ENCODE data around the gene ZC3H6.

The ZC3H6 gene, protein sequence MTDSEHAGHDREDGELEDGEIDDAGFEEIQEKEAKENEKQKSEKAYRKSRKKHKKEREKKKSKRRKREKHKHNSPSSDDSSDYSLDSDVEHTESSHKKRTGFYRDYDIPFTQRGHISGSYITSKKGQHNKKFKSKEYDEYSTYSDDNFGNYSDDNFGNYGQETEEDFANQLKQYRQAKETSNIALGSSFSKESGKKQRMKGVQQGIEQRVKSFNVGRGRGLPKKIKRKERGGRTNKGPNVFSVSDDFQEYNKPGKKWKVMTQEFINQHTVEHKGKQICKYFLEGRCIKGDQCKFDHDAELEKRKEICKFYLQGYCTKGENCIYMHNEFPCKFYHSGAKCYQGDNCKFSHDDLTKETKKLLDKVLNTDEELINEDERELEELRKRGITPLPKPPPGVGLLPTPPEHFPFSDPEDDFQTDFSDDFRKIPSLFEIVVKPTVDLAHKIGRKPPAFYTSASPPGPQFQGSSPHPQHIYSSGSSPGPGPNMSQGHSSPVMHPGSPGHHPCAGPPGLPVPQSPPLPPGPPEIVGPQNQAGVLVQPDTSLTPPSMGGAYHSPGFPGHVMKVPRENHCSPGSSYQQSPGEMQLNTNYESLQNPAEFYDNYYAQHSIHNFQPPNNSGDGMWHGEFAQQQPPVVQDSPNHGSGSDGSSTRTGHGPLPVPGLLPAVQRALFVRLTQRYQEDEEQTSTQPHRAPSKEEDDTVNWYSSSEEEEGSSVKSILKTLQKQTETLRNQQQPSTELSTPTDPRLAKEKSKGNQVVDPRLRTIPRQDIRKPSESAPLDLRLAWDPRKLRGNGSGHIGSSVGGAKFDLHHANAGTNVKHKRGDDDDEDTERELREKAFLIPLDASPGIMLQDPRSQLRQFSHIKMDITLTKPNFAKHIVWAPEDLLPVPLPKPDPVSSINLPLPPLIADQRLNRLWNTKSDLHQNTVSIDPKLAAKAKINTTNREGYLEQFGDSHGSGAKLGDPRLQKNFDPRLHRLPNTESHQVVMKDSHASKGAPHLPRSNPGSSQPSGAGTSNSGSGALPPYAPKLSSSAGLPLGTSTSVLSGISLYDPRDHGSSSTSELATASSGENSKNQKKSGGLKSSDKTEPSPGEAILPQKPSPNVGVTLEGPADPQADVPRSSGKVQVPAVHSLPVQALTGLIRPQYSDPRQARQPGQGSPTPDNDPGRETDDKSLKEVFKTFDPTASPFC

DNA sequence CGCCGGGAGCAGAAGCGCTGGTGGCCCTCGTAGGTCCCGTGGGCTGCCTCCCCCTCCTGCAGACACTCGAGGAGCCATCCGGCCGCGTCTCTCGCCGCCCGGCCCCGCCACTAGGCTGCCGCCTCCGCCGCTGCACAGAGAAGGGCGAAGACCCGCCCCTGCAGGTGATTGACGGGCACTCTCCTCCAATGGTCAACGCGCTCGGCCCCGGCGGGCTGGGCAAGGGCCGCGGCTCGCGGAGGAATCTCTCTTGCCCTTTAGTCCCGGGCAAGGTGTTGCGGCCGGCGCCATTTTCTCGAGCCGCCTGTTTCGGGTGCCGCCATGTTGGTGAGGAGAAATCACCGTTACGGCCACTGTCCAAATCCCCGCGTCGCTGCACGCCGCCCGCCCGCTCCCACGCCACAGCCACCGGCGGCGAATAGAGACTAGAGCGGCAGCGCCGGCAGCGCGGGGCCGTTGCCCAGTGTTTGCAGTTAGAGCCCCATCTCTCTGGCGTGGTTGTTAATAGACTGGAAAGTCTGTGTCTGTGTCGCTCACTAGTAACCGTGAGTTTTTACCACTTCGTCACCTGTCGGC lies at the start of gene ZC3H6:
Gene ZC3H6, plus strand, starts transcription at position 287 of the 576 bp plus-strand sequence. CDS start 398 bp downstream, outside the sequence.
- peak; percentile 99 for DNase-seq (ENCODE audit: low spot score)

DNA sequence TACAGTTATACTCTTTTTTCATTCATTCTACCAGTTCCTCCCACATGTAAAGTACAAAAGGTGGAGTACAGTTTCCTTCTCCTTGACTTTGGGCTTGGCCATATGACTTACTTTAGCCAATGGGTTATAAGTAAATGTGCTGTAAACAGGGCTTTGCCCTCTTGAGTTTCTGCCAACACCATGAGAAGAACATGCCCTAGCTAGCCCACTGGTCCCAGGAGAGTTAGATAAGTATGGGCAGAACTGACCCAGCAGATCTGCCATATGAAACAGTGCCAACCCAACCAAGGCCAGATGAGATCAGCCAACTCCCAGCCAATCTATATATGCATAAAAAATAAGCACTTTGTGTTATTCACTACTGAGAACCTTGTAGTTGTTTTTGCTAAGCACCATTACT lies 46.0 kb upstream of the ZC3H6 start:
- DNase-seq (ENCODE audit: low spot score), result no peak

DNA sequence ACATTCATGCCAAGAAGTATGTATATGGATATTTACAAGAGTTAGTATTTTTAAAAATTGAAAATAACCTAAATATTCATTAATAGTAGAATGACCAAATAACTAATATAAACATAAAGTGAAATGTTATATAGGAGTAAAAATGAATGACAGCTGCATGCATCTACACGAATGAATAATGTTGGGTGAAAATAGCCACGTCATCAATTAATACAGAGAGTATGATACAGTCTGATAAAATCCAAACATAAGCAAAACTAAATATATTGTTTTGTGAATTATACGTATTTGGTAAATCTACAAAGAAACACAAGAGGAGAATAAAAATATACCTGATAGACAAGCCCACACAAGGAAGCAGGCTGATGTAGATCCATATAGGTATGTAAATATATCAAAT lies 45.0 kb upstream of the ZC3H6 start:
- no peak for DNase-seq (ENCODE audit: low spot score)

DNA sequence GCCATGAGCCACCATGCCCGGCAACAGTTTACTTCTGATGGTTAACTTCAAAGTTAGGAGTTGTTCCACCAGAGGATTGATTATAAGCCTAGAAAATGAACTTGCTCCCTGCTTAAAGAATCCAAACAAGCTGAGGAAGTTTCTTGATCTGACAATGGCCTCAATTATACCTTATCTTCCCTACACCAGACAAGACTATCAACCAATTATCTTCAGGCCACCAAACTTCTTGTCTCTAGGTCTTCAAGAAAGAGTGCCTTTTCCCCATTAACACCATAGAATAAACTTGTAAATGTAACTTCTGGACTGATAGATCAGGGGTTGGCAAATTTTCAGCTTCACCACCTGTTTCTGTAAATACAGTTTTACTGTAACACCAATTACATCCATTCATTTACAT lies 35.5 kb upstream of the ZC3H6 start:
- no peak for DNase-seq (ENCODE audit: low spot score)

DNA sequence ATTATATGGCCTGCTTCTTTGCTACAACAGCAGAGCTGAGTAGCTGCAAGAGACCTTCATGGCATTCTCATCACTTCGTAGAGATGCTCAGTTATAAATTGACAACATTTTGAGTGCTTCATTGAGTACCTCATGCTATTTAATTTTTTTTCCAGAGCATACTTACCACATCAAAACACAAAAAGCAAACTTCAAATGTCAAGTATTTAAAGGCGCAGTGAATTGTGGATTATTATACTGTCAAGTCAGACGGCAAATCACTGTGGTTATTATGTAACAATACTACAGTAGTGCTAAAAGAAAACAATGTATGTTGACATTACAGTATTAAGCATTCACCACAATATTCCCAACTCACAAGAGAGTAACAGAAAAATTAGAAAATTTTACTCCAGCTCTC lies 33.0 kb upstream of the ZC3H6 start:
- no peak for DNase-seq (ENCODE audit: low spot score)

DNA sequence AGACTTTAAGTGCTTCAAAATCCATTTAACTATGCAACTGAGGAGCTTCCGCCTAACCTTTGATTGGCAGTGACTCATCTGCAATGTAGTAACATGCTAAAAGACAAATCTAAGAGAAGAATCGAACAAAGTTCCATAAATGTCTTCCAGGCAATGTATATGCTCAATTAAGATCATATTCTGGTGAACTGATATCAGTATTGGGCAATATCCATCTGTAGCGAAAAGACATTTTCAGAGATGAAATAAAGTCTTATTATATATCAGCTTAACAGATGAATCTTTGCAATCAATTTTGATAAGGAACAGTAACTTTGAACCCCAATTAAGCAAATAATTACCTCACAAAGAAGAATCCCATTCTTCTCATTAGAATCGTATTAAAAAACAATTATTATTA lies 32.2 kb upstream of the ZC3H6 start:
- no peak for DNase-seq (ENCODE audit: low spot score)

DNA sequence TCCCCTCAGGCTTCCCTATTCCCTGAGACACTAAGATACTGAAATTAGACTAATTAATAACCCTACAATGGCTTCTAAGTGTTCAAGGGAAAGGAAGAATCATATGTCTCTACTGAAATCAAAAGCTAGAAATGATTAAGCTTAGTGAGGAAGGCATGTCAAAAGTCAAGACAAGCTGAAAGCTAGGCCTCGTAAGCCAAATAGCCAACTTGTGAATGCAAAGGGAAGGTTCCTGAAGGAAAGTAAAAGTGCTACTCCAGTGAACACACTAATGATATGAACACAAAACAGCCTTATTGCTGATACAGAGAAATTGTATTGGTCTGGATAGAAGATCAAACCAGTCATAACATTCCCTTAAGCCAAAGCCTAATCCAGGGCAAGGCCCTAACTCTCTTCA lies 30.5 kb upstream of the ZC3H6 start:
- DNase-seq (ENCODE audit: low spot score), result no peak

DNA sequence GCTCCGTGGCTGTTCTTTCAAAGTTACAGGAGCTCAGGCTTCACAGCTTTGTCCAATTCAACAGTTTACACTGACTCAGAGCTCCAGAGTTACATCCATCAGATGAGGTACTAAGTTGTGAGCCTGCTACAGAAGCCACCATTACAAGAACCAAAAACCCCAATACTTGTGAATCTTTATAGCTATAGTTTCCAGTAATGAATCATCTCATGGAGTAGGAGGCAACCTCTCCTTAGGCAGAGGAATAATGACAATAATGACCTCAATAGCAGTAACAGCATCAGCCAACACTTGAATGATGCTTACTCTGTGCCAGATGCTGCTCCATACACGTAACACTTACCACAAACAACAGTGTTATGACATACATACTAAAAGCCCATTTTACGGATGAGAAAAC lies 24.1 kb upstream of the ZC3H6 start:
- no peak for DNase-seq (ENCODE audit: low spot score)

DNA sequence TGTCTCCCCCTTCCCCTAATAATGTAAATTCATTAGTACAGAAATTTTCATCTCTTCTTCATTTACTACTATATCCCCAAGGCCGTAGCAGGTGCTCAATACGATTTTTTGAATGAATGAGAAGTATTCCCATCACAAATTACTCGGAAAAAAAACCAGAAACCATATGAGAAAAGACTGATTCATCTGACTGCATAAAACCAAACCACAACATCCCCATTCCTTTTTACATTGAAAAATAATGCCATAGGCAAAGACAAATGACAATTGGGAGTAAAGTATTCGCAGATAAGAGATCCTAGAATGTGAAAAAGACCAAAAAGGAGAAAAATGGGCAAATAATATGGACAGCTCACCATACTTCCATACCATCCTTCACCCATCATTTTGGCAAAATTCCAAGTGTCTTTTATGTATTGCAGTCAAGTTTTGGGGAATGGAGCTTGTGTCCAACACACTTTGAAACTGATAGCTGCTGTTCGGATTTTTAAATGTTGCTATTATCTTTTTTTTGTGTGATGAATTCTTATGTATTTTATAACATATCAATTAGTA lies 22.1 kb upstream of the ZC3H6 start:
- DNase-seq (ENCODE audit: low spot score), result no peak

DNA sequence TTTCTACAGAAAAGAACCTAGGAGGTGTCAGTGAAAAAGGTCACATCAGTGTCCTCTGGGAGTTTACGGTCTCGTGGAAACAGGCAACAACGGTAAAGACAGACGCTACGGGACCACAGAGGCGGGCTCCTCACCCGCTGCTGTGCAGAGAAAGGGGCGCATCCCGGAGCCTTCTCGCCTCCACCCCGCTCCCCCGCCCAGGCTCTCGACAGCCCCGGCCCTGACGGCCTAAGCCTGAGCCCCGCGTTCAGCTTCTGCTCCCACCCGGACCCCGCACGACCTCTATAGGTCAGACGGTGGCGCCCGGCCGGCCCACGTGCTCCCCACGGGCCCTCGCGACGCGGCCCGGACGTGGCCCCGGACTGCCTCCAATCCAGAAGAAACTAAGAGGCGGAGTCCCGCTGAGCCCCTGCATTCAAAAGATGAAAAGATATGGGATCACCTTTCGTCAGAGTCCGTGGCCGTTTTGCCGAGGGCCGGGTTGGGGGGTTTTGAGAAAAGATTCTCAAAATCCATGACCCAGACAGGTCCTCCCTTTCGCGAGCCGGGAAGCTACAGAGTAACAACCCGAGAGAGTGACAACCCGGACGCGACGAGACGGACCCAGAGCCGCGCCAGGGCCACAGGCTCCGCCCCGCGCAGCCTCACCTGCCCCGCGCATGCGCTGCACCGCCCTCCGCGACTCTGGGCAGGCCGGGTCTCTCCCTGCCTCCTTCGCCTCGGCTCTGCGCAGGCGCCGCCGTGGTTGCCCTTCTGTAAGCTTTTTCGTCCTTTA lies 20.7 kb upstream of the ZC3H6 start, which contains the start of gene ZC3H8:
Gene ZC3H8, minus strand, starts transcription at position 577 of the 775 bp plus-strand sequence. Its CDS starts 61 bp downstream, at position 516.
- DNase-seq (ENCODE audit: low spot score), result peak; percentile 100

DNA sequence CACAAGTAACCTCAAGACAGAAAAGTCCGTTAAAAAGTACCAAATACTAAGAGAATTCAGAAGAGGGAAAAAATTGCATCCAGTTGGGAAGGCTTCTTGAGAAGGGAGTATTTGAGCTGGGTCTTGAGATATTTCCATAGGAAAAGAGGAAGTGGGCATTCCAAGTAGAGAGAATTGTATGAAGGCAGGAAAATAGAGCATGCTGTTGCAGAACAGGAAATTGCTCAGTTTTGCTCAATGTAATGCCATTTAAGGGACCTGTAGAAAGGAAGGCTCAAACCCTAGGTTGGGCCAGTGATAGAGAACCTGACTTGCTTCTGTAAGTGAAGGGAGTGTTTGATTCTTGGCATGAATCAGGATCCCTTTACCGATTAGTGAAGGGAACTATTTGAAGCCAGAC lies 19.5 kb upstream of the ZC3H6 start:
- no peak for DNase-seq (ENCODE audit: low spot score)

DNA sequence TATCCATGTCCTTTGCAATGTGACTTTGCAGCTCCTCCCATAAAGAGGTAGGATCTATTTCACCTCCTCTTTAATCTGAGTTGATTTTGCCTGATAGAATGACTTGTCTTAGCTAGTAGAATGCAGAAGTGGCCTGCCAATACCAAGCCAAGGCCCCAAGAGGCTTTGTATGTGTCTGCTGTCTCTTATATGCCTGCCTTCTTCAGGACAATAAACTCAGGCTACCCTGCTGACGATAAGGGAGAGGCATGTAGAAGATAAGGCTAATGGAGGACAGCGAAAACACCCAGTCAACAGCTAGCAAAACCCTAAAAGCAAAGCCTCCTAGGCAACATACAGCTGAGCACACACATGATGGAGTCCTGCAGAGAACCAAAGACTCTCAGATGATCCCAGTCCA lies 18.7 kb upstream of the ZC3H6 start:
- DNase-seq (ENCODE audit: low spot score), result no peak

DNA sequence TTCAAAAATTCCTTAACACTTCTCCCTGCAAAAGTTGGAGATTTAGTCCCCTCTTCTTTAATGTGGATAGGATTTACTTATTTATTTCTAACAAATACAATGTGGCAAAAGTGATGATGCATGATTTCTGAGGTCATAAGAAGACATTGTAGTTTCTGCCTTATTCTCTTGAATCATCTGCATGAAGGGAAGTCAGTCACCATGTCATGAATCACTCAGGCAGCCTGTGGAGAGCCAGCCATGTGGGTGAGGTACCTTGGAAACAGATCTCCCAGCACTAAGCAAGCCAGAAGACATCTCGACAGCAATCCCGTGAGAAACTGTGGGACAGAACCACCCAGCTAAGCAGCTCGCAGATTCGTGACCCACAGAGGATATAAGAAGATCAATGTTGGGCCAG lies 17.8 kb upstream of the ZC3H6 start:
- DNase-seq (ENCODE audit: low spot score), result no peak

DNA sequence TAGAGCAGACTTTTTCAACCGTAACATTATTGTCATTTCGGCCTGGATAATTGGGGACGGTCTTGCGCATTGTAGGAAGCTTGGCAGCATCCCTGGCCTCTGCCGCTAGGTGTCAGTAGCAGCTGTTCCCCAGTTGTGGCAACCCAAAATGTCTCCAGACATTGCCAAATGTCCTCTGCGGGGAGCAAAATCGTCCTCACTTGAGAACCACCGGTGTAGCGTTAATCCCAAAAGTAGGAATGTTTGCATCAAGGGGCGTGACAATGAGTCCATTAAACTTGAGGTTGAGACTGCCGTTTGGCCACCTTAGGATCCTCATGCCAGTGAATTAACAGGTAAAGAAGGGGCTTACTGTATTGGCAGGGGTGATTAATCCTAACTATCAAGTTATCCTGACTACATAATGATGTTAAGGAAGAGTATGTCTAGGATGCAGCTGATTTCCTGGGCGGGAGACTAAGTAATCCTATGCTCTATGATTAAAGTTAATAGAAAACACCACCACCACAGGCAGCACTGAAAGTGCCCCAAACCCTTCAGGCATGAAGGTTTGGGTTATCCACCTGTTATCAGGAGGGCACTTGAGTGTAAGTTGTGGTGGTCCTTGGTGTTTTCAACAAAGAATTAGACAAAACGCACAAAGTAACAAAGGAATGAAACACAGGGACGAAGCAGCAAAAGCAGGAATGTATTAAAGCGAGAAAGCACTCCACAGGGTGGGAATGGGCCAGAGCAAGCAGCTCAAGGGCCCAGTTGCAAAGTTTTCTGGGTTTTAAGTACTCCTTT lies 15.7 kb upstream of the ZC3H6 start:
- DNase-seq (ENCODE audit: low spot score), result peak; percentile 78

DNA sequence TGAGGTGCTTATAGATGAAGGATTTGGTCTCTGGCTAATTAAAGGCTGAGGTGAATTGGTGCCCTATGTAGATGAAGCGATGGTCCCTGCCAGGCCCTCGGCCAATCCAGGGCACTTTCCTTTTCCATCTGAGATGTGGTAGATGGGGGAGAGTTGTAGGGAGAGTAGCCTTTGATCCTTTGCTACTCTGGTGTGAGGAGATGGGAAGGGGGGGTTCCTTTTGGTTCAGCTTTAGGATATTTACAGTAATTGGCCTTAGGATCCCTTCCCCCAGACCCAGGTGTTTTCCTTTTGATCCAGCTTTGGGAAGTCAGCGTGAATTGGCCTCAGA lies 15.1 kb upstream of the ZC3H6 start:
- no peak for DNase-seq (ENCODE audit: low spot score)

DNA sequence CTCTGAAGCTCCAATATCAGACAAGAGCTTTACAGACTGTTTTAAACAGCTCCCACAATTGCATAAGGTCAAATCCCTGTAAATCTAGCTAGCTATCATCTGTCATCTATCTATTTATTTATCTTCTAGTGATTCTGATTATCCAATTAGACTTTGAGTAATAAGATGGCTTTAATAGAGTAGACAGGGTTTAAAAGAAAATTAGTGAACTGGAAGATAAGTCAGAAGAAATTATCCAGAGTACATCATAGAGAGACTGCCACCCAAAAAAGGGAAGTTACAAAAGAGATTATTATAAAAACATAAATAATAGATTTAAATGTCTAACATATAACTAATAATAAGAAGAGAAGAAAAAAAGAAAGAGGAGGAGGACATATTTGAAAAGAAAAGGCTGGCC lies 12.5 kb upstream of the ZC3H6 start:
- no peak for DNase-seq (ENCODE audit: low spot score)

DNA sequence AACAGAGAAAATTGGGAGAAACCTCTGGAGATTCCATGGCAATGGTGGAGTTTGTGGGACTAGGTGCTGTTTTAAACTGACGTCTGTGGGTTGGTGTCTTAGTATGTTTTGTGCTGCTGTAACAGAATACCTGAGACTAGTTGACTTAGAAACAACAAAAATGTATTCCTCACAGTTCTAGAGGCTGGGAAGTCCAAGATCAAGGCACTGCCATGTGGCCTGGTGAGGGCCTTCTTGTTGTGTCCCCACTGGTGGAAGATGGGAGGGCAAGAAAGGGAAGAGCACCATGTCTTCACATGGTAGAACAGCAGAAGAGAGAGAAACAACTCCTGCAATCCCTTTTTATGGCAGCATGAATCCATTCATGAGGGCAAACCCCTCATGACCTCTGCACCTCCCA lies 6.8 kb upstream of the ZC3H6 start:
- DNase-seq (ENCODE audit: low spot score), result no peak

DNA sequence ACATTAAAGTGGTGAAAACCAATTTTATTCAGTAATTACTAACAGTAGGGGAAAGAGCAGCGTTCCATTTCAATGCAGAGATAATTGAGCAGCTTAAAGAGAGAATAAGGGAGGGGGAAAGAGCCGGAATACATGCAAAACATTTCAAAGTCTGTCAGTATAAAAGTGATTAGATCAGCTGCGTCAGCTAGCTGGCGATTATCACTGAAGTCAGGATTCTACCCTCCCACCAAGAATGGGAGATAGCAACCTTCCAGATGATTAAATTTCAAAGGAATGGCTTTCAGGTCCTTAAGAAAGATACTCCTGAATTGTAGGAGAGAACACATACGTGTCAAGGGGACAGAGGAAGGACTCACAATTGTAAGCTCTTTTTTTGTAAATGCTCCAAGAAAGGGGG lies 2.7 kb upstream of the ZC3H6 start:
- no peak for DNase-seq (ENCODE audit: low spot score)

DNA sequence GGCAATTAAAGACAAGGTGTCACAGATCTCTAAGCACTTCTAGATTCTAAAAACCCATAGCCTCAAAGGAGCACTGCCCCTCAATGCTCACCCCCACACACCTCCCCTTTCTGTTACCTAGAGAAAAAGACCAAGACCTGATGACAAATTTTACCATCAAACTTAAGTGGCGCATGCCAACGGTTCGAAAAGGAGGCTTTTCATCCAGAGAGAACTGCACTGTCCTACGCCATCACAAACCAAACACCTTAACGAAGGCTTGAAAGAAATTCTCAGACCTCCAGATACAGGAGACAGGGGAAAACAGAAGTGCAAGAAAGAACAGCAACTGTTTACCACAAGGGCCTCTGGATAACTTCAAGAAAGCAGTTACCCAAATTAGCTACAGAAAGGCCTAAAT lies 2.0 kb upstream of the ZC3H6 start:
- DNase-seq (ENCODE audit: low spot score), result no peak
